Smooth muscle cell (in vitro differentiated cells): Measurements from ENCODE around the gene QSOX2. TPM values are rescaled to one million over a fixed set of nuclear protein-coding genes. Genes with fewer than 3 reads are reported as not detected.
A peak's percentile ranks its signal among the peaks of the same experiment; 100 is the strongest.

Source experiments
- DNase-seq: peaks from one replicate; lab custom pipeline; 2025; ENCODE audit not compliant: unreplicated experiment; lab: John Stamatoyannopoulos, UW
- H2AFZ ChIP-seq: fragments of 200-600 bp; sonication (generic); 2 replicates; pipeline ENCODE4 v1.6.0; 2016; ENCODE audit warnings: antibody characterized with exemption, low read depth, mild to moderate bottlenecking
- H3F3A ChIP-seq: fragments of 200-600 bp; sonication (generic); 2 replicates; pipeline ENCODE4 v1.6.0; 2017; ENCODE audit warnings: antibody characterized with exemption, low read depth
- H3K27ac ChIP-seq: fragments of 200-600 bp; sonication (generic); 2 replicates; pipeline ENCODE4 v1.5.1; 2016; ENCODE audit warnings: low read depth, mild to moderate bottlenecking
- H3K27me3 ChIP-seq: fragments of 200-600 bp; sonication (generic); 2 replicates; pipeline ENCODE4 v1.6.1; 2016; ENCODE audit warnings: low read depth, mild to moderate bottlenecking
- H3K36me3 ChIP-seq: fragments of 200-600 bp; sonication (generic); 2 replicates; pipeline ENCODE4 v1.5.1; 2016; ENCODE audit warnings: low read depth
- H3K4me1 ChIP-seq: fragments of 200-600 bp; sonication (generic); 2 replicates; pipeline ENCODE4 v1.5.1; 2016; ENCODE audit warnings: low read depth
- H3K4me2 ChIP-seq: fragments of 200-600 bp; sonication (generic); 2 replicates; pipeline ENCODE4 v1.6.0; 2016; ENCODE audit warnings: mild to moderate bottlenecking
- H3K4me3 ChIP-seq: fragments of 200-600 bp; sonication (generic); 2 replicates; pipeline ENCODE4 v1.5.1; 2016; ENCODE audit warnings: mild to moderate bottlenecking
- H3K79me2 ChIP-seq: fragments of 200-600 bp; sonication (generic); 2 replicates; pipeline ENCODE4 v1.6.0; 2016; ENCODE audit warnings: low read depth, mild to moderate bottlenecking
- H3K9ac ChIP-seq: fragments of 200-600 bp; sonication (generic); 2 replicates; pipeline ENCODE4 v1.6.0; 2016; ENCODE audit warnings: low read depth
- H3K9me3 ChIP-seq: fragments of 200-600 bp; sonication (generic); replicated peaks from 2 replicates; pipeline ENCODE4 v1.5.1; 2016; ENCODE audit warnings: low read depth
- H4K20me1 ChIP-seq: fragments of 200-600 bp; sonication (generic); 2 replicates; pipeline ENCODE4 v1.6.0; 2016; ENCODE audit warnings: low read depth
- WGBS: methylation state at CpG from one replicate; pipeline ENCODE4 v1.1.7; 2016; ENCODE audit warnings: low lambda C conversion rate; 5-methylcytosine and 5-hydroxymethylcytosine counted together
- polyA plus RNA-seq: library from polyadenylated mRNA; unstranded; fragments of >200 nt; fragmentation: Nextera tagmentation; extraction: Ambion mirVana; gene quantifications from 2 replicates; pipeline ENCODE4 v1.2.1, GENCODE V29; 2016
- total RNA-seq: library from RNA; depleted of rRNA; stranded (reverse); fragments of >200 nt; gene quantifications from 2 replicates; pipeline ENCODE4 v1.2.3, GENCODE V29; 2014
- TF ChIP-seq, protein P1 (sequence below): fragments of 200-600 bp; sonication (generic); IDR thresholded peaks from 2 replicates; pipeline ENCODE4 v1.5.1; 2017; ENCODE audit warnings: borderline replicate concordance, mild to moderate bottlenecking, antibody characterized with exemption; ENCODE audit not compliant: insufficient read depth, poor library complexity, severe bottlenecking

Gene QSOX2
- total and polyA plus RNA-seq, 2 experiments from 2014 or later = 1.9 to 8.7 TPM

DNA sequence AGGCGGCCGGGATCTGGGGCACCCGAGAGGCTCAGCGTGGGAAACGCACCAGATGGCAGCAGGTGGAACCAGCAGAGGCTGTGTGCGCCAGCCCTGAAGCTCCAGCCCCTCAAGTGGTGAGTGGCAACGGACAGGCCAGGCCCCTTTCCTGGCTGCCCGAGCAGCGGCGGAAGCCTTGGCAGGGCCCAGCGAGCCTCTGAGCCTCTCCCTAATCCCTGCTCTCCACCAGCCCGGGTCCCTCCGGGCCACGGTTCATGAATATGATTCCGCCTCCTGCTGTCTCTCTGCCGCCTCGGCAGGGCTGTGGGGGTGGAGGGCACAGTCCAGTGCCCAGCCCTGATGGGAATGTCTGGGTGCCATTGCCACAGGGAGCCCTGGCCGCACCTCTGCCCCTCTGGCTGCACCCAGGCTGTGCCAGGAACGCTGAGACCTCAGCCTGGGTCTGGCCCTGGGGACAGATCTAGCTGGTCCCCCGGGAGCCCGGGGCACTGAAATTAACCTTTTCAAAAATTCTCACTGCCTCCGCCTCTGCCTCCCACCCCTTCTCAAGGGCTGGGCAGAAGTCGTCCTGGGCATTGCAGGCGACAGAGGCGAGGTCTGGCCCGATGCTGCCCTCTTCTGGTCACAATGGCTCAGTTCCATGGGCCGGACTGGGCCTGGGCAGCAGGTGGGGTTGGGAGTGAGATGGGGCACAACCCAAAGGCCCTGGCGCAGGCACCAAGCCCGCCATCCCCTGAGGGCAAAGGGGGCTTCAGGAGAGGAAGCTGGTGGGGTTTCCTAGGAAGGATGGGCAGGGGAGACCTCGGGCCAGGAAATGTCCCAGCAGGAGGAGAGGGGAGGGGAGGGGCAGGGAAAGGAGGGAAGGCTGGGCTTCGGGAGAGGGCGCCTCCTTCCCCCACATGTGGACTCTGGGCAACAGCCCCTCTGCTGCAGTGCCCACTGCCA, 38.0 kb upstream of the QSOX2 start:
- Histone ChIP-seq H3K9ac (no peak overlapping the region), H3K4me2 (no peak overlapping the region), H3K4me3 (no peak overlapping the region), H3K36me3 (no peaks in the 10 kb centered on the region), H3K27ac (no peak overlapping the region), H4K20me1 (no peaks in the 10 kb centered on the region), H2AFZ (no peak overlapping the region), H3K4me1 (peaks cover 3% of the 10 kb centered on the region), H3K79me2 (no peaks in the 10 kb centered on the region), H3K27me3 (peaks cover 3% of the 10 kb centered on the region), H3F3A (no peaks in the 10 kb centered on the region), H3K9me3 (no peaks in the 10 kb centered on the region)
- DNase-seq = peak; percentile 31
- WGBS = 51% methylated on average over 29 of the region's 32 CpGs
- TF ChIP-seq, protein P1, sequence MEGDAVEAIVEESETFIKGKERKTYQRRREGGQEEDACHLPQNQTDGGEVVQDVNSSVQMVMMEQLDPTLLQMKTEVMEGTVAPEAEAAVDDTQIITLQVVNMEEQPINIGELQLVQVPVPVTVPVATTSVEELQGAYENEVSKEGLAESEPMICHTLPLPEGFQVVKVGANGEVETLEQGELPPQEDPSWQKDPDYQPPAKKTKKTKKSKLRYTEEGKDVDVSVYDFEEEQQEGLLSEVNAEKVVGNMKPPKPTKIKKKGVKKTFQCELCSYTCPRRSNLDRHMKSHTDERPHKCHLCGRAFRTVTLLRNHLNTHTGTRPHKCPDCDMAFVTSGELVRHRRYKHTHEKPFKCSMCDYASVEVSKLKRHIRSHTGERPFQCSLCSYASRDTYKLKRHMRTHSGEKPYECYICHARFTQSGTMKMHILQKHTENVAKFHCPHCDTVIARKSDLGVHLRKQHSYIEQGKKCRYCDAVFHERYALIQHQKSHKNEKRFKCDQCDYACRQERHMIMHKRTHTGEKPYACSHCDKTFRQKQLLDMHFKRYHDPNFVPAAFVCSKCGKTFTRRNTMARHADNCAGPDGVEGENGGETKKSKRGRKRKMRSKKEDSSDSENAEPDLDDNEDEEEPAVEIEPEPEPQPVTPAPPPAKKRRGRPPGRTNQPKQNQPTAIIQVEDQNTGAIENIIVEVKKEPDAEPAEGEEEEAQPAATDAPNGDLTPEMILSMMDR = peak; percentile 81

DNA sequence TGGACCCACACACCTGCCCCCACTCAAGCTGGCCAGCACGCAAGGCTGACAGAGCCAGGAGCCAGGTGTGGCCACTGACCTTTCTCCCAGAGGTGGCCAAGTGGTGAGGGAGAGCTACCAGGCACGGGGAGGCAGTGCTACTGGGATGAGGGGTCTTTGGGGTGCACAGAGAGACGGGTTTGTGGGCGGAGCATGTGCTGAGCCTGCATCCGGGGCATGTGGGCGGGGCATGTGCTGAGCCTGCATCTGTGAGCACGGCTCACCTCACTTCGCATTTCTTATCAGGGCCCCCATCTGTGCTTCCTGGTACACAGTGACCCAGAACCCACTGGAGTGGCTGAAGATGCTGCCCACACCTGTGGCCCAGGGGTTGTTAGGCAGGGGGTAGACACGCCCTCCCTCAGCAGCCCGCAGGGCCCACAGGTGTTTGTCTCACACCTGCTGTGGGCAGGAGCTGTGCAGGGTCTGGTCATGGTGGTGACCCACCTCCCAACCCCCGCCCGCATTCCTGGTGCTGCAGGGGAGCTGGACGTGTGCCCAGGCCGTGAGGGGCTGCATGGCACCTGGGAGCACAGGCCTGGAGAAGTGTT, 36.8 kb upstream of the QSOX2 start:
- peaks cover 3% of the 10 kb centered on the region for H3K4me1 ChIP-seq
- H3K4me2 ChIP-seq = no peak overlapping the region
- no peak overlapping the region for H3K9ac ChIP-seq
- H2AFZ ChIP-seq = no peak overlapping the region
- no peaks in the 10 kb centered on the region for H3K79me2 ChIP-seq
- H3K27ac ChIP-seq = no peak overlapping the region
- no peak overlapping the region for H3K4me3 ChIP-seq
- DNase-seq = no peak
- no peaks in the 10 kb centered on the region for H4K20me1 ChIP-seq
- peaks cover 8% of the 10 kb centered on the region for H3K27me3 ChIP-seq
- H3F3A ChIP-seq = no peaks in the 10 kb centered on the region
- TF ChIP-seq, protein P1 = no peak
- H3K36me3 ChIP-seq = no peaks in the 10 kb centered on the region
- no peaks in the 10 kb centered on the region for H3K9me3 ChIP-seq
- WGBS = 86% methylated on average over 12 of the region's 14 CpGs

DNA sequence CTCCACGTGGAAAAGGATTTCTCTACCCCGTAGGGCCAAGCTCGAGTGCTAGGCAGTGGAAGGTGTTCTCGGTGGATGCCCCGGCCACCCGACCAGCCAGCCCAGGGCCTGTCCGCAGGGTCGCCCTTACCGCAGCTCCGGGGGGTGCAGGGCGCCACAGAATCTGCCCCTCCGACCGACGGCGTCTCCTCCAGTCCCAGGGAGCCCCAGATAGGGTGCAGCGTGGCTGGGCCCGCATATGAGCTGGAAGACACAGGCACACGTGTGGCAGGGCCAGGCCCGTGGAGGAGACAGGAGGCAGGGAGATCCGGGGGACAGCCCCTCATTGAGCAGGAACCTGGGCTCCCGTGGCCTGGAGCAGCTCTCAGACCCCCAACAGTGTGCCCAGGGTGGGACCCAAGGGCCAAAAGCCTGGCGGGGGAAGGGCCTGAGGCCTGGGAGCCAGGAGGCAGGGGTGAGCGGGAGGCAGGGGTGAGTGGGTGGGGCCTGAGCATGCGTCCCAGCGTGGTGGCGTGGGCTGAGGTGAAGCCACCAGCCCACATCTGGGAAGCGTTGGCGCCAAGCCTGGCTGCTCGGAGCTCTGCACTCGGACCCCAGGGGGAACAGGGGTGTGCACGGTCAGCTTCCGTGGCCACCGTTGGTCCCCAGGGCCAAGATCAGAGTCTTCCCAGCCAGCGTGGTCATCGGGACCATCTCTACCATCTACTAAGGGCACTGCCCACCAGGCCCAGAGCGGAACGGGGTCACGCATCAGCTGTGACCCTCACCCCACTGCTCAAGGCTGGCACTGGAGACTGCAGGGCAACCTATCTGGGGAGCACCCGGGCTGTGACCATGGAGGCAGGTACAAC, 36.0 kb upstream of the QSOX2 start:
- Histone ChIP-seq H3K9me3 (no peaks in the 10 kb centered on the region), H3K27ac (no peak overlapping the region), H3K9ac (no peak overlapping the region), H2AFZ (no peak overlapping the region), H3K4me3 (no peak overlapping the region), H3K4me2 (no peak overlapping the region), H3K36me3 (no peaks in the 10 kb centered on the region), H4K20me1 (no peaks in the 10 kb centered on the region), H3K27me3 (peaks cover 8% of the 10 kb centered on the region), H3K79me2 (no peaks in the 10 kb centered on the region), H3K4me1 (peaks cover 3% of the 10 kb centered on the region), H3F3A (no peaks in the 10 kb centered on the region)
- DNase-seq = no peak
- TF ChIP-seq, protein P1 = no peak
- WGBS = 93% methylated on average over 35 of the region's 39 CpGs
